Activated naive CD4-positive, alpha-beta T cell treated with anti-CD3 and anti-CD28 coated beads, Interleukin-2, amount 10 ng/mL, durations not matched to agents 7 days and 5 days (primary cell): Measurements from ENCODE around the gene PTCH2.

Experiments used
- CTCF ChIA-PET: fragments of 350-600 bp; sonication (Branson Sonifier 250); formaldehyde crosslinking; loops from one replicate; lab custom pipeline; 2021; ENCODE audit warnings: antibody characterized with exemption; lab: Charles Lee
- DNase-seq: peaks from one replicate; pipeline ENCODE4 v3.0.0-alpha.2; 2020
- H3K27ac Mint-ChIP-seq: one replicate; pipeline ENCODE4 v1.8.0; 2021; ENCODE audit warnings: mild to moderate bottlenecking, moderate library complexity, mixed read lengths
- H3K27me3 Mint-ChIP-seq: one replicate; pipeline ENCODE4 v1.8.0; 2021; ENCODE audit warnings: mild to moderate bottlenecking, mixed read lengths
- H3K36me3 Mint-ChIP-seq: one replicate; pipeline ENCODE4 v1.8.0; 2021; ENCODE audit warnings: mixed read lengths
- H3K4me1 Mint-ChIP-seq: one replicate; pipeline ENCODE4 v1.8.0; 2021; ENCODE audit warnings: mixed read lengths
- H3K4me3 Mint-ChIP-seq: one replicate; pipeline ENCODE4 v1.8.0; 2021; ENCODE audit warnings: mild to moderate bottlenecking, moderate library complexity, mixed read lengths
- H3K9me3 Mint-ChIP-seq: one replicate; pipeline ENCODE4 v1.8.0; 2021; ENCODE audit warnings: mixed read lengths

Gene PTCH2

GRCh38 chr1:44780583-44781121 is 62.4 kb downstream of the PTCH2 start:
- no peak for DNase-seq
- peaks cover 71% of the 10 kb centered on the region for H3K4me1 Mint-ChIP-seq
- CTCF ChIA-PET = interaction anchor here (0.6 to 2.1 kb wide), 3 partner anchors 10 to 231 kb away, joined by 3 to 9 read pairs (median 3); partner anchors contain the start of gene UROD
- no peak overlapping the region for H3K4me3 Mint-ChIP-seq
- no peaks in the 10 kb centered on the region for H3K27me3 Mint-ChIP-seq
- H3K27ac Mint-ChIP-seq = no peak overlapping the region
- H3K9me3 Mint-ChIP-seq = no peaks in the 10 kb centered on the region
- H3K36me3 Mint-ChIP-seq = peaks cover 63% of the 10 kb centered on the region

GRCh38 chr1:44778705-44779576 is 64.1 kb downstream of the PTCH2 start:
- H3K27me3 Mint-ChIP-seq = no peaks in the 10 kb centered on the region
- H3K36me3 Mint-ChIP-seq = peaks cover 68% of the 10 kb centered on the region
- peaks cover 65% of the 10 kb centered on the region for H3K4me1 Mint-ChIP-seq
- H3K27ac Mint-ChIP-seq = peak overlapping the region; percentile 77
- CTCF ChIA-PET = no interaction called here
- H3K4me3 Mint-ChIP-seq = peak overlapping the region; percentile 49
- no peak for DNase-seq
- no peaks in the 10 kb centered on the region for H3K9me3 Mint-ChIP-seq

GRCh38 chr1:44777969-44778635 is 65.0 kb downstream of the PTCH2 start:
- no peaks in the 10 kb centered on the region for H3K27me3 Mint-ChIP-seq
- H3K36me3 Mint-ChIP-seq = peaks cover 64% of the 10 kb centered on the region
- no peak for DNase-seq
- peak overlapping the region; percentile 77 for H3K27ac Mint-ChIP-seq
- CTCF ChIA-PET = interaction anchor here (0.8 to 1.1 kb wide), 2 partner anchors 12 to 49 kb away, joined by 3 read pairs; no protein-coding TSS in a partner anchor
- no peaks in the 10 kb centered on the region for H3K9me3 Mint-ChIP-seq
- peak overlapping the region; percentile 88 for H3K4me3 Mint-ChIP-seq
- H3K4me1 Mint-ChIP-seq = peaks cover 60% of the 10 kb centered on the region

- peaks cover 64% of the 10 kb centered on the region for H3K36me3 Mint-ChIP-seq
- CTCF ChIA-PET = interaction anchor here (0.8 to 1.1 kb wide), 2 partner anchors 13 to 48 kb away, joined by 3 read pairs; no protein-coding TSS in a partner anchor
These were observed 65.5 kb downstream of the PTCH2 start for GRCh38 chr1:44777547-44777946.

GRCh38 chr1:44776730-44777068 is 66.4 kb downstream of the PTCH2 start:
- Mint-ChIP-seq H3K4me3 (peak overlapping the region; percentile 88), H3K4me1 (peaks cover 54% of the 10 kb centered on the region)

More at GRCh38 chr1:44777547-44777946, 65.5 kb downstream of the PTCH2 start:
- no peak for DNase-seq
- Mint-ChIP-seq H3K4me1 (peaks cover 58% of the 10 kb centered on the region), H3K4me3 (peak overlapping the region; percentile 88), H3K27me3 (no peaks in the 10 kb centered on the region), H3K9me3 (no peaks in the 10 kb centered on the region), H3K27ac (peak overlapping the region; percentile 56)

GRCh38 chr1:44775930-44776729 is 66.9 kb downstream of the PTCH2 start:
- Mint-ChIP-seq H3K4me3 (peak overlapping the region; percentile 88), H3K9me3 (no peaks in the 10 kb centered on the region), H3K4me1 (peaks cover 51% of the 10 kb centered on the region), H3K36me3 (peaks cover 54% of the 10 kb centered on the region), H3K27me3 (no peaks in the 10 kb centered on the region), H3K27ac (peak overlapping the region; percentile 97)
- CTCF ChIA-PET = interaction anchor here (0.7 to 2.2 kb wide), 4 partner anchors 8 to 523 kb away, joined by 3 to 13 read pairs (median 4); partner anchors contain the start of gene PLK3
- peak; percentile 46 for DNase-seq

More at GRCh38 chr1:44776730-44777068, 66.4 kb downstream of the PTCH2 start:
- Mint-ChIP-seq H3K9me3 (no peaks in the 10 kb centered on the region), H3K36me3 (peaks cover 60% of the 10 kb centered on the region), H3K27me3 (no peaks in the 10 kb centered on the region), H3K27ac (peak overlapping the region; percentile 97)
- DNase-seq = no peak
- CTCF ChIA-PET = interaction anchor here (0.9 kb wide), 1 partner anchor 523 kb away, joined by 3 read pairs; no protein-coding TSS in a partner anchor

- Mint-ChIP-seq H3K9me3 (no peaks in the 10 kb centered on the region), H3K27ac (peak within 1 kb of the TSS; percentile 97), H3K4me1 (peaks cover 49% of the 10 kb centered on the region), H3K27me3 (no peaks in the 10 kb centered on the region), H3K4me3 (peak within 1 kb of the TSS; percentile 88), H3K36me3 (peaks cover 47% of the 10 kb centered on the region)
- CTCF ChIA-PET = interaction anchor here (0.6 to 2.2 kb wide), 5 partner anchors 9 to 524 kb away, joined by 3 to 13 read pairs (median 3); partner anchors contain the start of gene PLK3
- DNase-seq = peak; percentile 93
These were observed 67.7 kb downstream of the PTCH2 start, which contains the start of gene RPS8 for GRCh38 chr1:44775078-44775929. Gene RPS8, plus strand, starts transcription at chr1:44775540. Its CDS starts 57 bp downstream, at chr1:44775597.
